HepG2 (cell line): Measurements from ENCODE around the gene TAL2. TPM values are rescaled to one million over a fixed set of nuclear protein-coding genes. Genes with fewer than 3 reads are reported as not detected.

Experiments used
- ATAC-seq: fragments of 200-7000 bp; cut with Tn5 transposase; 3 replicates; pipeline ENCODE4 v1.9.1; 2020; ENCODE audit warnings: mild to moderate bottlenecking, moderate library complexity
- BruUV-seq: library from RNA; stranded (reverse); fragments of 400-500 nt; replicated peaks from 2 replicates; lab custom pipeline; 2021; lab: Mats Ljungman, UMichigan
- CTCF ChIA-PET: fragments of 300-600 bp; formaldehyde crosslinking; extraction: SDS; loops from one replicate; lab custom pipeline; 2021; ENCODE audit warnings: low total read pairs, inconsistent platforms, low intra/inter-chr PET ratio; lab: Yijun Ruan, JAX
- POLR2A ChIA-PET: fragments of 350-600 bp; sonication (Branson Sonifier 250); formaldehyde crosslinking; loops from one replicate; lab custom pipeline; 2020; ENCODE audit warnings: antibody characterized with exemption, inconsistent platforms; lab: Yijun Ruan, JAX
- DNase-seq: peaks from one replicate; pipeline ENCODE4 v3.0.0-alpha.2; 2015; ENCODE audit warnings: low spot score
- FAIRE-seq: peaks from 3 replicates; lab custom pipeline; 2011; peaks lifted over from hg19 to GRCh38; lab: Jason Lieb, UNC
- H2AFZ ChIP-seq: one replicate; pipeline ENCODE4 v1.6.1; 2011; ENCODE audit warnings: low read length, inconsistent platforms
- H3K27ac ChIP-seq: fragments of 300-600 bp; 3 replicates; pipeline ENCODE4 v1.8.0; 2011; ENCODE audit warnings: mixed run types, mild to moderate bottlenecking, mixed read lengths, low read length, inconsistent platforms; ENCODE audit not compliant: insufficient read depth; ENCODE audit errors: extremely low read length
- H3K27me3 ChIP-seq, 2 experiments: fragments of 200-600 bp in 1 of 2; 2 replicates in 1 of 2; 3 replicates in 1 of 2; pipeline versions ENCODE4 v1.6.0 to v1.8.0; 2011; ENCODE audit warnings: low read length in 2 of 2, mild to moderate bottlenecking in 2 of 2, moderate library complexity in 2 of 2, inconsistent platforms in 1 of 2; ENCODE audit not compliant: insufficient read depth in 2 of 2, control insufficient read depth in 1 of 2
- H3K36me3 ChIP-seq, 2 experiments: fragments of 200-600 bp in 1 of 2; replicated peaks in 1 of 2; 2 replicates in 1 of 2; 3 replicates in 1 of 2; pipeline versions ENCODE4 v1.5.1 to v1.8.0; 2011; ENCODE audit warnings: low read length in 2 of 2, inconsistent platforms in 1 of 2; ENCODE audit not compliant: insufficient read depth in 2 of 2, control insufficient read depth in 1 of 2
- H3K4me1 ChIP-seq: 2 replicates; pipeline ENCODE4 v1.5.1; 2012; ENCODE audit warnings: low read length, inconsistent platforms; ENCODE audit not compliant: insufficient read depth
- H3K4me2 ChIP-seq: 2 replicates; pipeline ENCODE4 v1.6.0; 2011; ENCODE audit warnings: low read depth, low read length, inconsistent platforms
- H3K4me3 ChIP-seq, 3 experiments: fragments of 200-600 bp in 1 of 3; sonication (generic), shearing (Covaris generic) in 1 of 3; replicated peaks in 1 of 3; 2 replicates each; pipeline ENCODE4 v1.5.1; 2011 to 2016; ENCODE audit warnings: low read length in 3 of 3, inconsistent platforms in 2 of 3, low read depth in 2 of 3, mild to moderate bottlenecking in 2 of 3, control low read depth in 1 of 3, mixed read lengths in 1 of 3; ENCODE audit not compliant: insufficient read depth in 1 of 3
- H3K79me2 ChIP-seq: one replicate; pipeline ENCODE4 v1.6.1; 2011; ENCODE audit warnings: low read length, inconsistent platforms; ENCODE audit not compliant: insufficient read depth
- H3K9ac ChIP-seq: 2 replicates; pipeline ENCODE4 v1.6.0; 2011; ENCODE audit warnings: mild to moderate bottlenecking, low read depth, low read length, inconsistent platforms; ENCODE audit not compliant: insufficient read depth
- H3K9me3 ChIP-seq: 2 replicates; pipeline ENCODE4 v1.5.1; 2012; ENCODE audit warnings: mild to moderate bottlenecking, low read length
- H4K20me1 ChIP-seq: 2 replicates; pipeline ENCODE4 v1.6.0; 2011; ENCODE audit warnings: inconsistent platforms, mild to moderate bottlenecking, low read length, moderate library complexity; ENCODE audit not compliant: insufficient read depth
- FOXC1 ChIP-seq: sonication (generic); formaldehyde crosslinking; IDR thresholded peaks from 2 replicates; pipeline ENCODE4 v1.8.0; 2022; ENCODE audit warnings: mild to moderate bottlenecking, missing genetic modification reagents, borderline replicate concordance
- MAFG ChIP-seq: sonication (generic); formaldehyde crosslinking; IDR thresholded peaks from 2 replicates; pipeline ENCODE4 v1.5.1; 2020; ENCODE audit warnings: mild to moderate bottlenecking, missing genetic modification reagents
- SNAPC4 ChIP-seq: sonication (generic); formaldehyde crosslinking; IDR thresholded peaks from 2 replicates; pipeline ENCODE4 v1.4.0; 2020; ENCODE audit warnings: mild to moderate bottlenecking, missing genetic modification reagents
- TMF1 ChIP-seq: sonication (generic); formaldehyde crosslinking; IDR thresholded peaks from 2 replicates; pipeline ENCODE4 v1.8.1; 2022; ENCODE audit warnings: low read depth, missing genetic modification reagents
- TRIM24 ChIP-seq: sonication (generic); formaldehyde crosslinking; IDR thresholded peaks from 2 replicates; pipeline ENCODE4 v1.8.0; 2022; ENCODE audit warnings: mild to moderate bottlenecking, missing genetic modification reagents
- ZBTB7B ChIP-seq: sonication (generic); formaldehyde crosslinking; IDR thresholded peaks from 2 replicates; pipeline ENCODE4 v1.4.0; 2020; ENCODE audit warnings: missing genetic modification reagents
- ZNF234 ChIP-seq: sonication (generic); formaldehyde crosslinking; conservative IDR thresholded peaks from 2 replicates; pipeline ENCODE4 v1.5.1; 2020; ENCODE audit warnings: mild to moderate bottlenecking, missing genetic modification reagents
- ZNF747 ChIP-seq: sonication (generic); formaldehyde crosslinking; IDR thresholded peaks from 2 replicates; pipeline ENCODE4 v1.8.1; 2023; ENCODE audit warnings: missing genetic modification reagents, mild to moderate bottlenecking, borderline replicate concordance
- WGBS: methylation state at CpG from one replicate; pipeline ENCODE4 v1.1.6; 2017; ENCODE audit warnings: low lambda C conversion rate; 5-methylcytosine and 5-hydroxymethylcytosine counted together
- in situ Hi-C: cut with HindIII; loops from 2 replicates; pipeline ENCODE4 v1.10.0; 2017; ENCODE audit warnings: low pct_unique_long_range_greater_than_20kb; ENCODE audit not compliant: extremely low pct_ligation_motif_present
- intact Hi-C: fragments of 100-400 bp; cut with micrococcal nuclease; formaldehyde crosslinking; loops from one replicate; pipeline ENCODE4 v1.10.0; 2022; ENCODE audit not compliant: unreplicated experiment
- polyA plus RNA-seq, 8 experiments: library from polyadenylated mRNA; depleted of rRNA in 3 of 8; stranded (reverse) in 7 of 8; unstranded in 1 of 8; fragments of >200 nt; fragmentation: Illumina TruSeq in 4 of 8; extraction: Trizol in 4 of 8; gene quantifications; 2 replicates each; pipeline versions ENCODE4 v1.2.1 to v1.2.3, GENCODE V29; 2011 to 2016; ENCODE audit warnings: low read depth in 4 of 8, missing spikeins in 1 of 8, mixed read lengths in 1 of 8; ENCODE audit not compliant: insufficient read depth in 1 of 8
- total RNA-seq, 5 experiments: library from RNA; depleted of rRNA; stranded (reverse); fragments of >200 nt; fragmentation: Illumina TruSeq; extraction: Trizol; gene quantifications; 2 replicates each; pipeline ENCODE4 v1.2.3, GENCODE V29; 2016; ENCODE audit warnings: low read depth in 1 of 5
- TF ChIP-seq, protein P1 (sequence below): sonication (generic); formaldehyde crosslinking; IDR thresholded peaks from 2 replicates; pipeline ENCODE4 v1.4.0; 2020; ENCODE audit warnings: missing genetic modification reagents
- TF ChIP-seq, protein P2 (sequence below): sonication (generic); formaldehyde crosslinking; IDR thresholded peaks from 2 replicates; pipeline ENCODE4 v1.5.0; 2020; ENCODE audit warnings: missing genetic modification reagents
- TF ChIP-seq, protein P3 (sequence below): sonication (generic); formaldehyde crosslinking; IDR thresholded peaks from 2 replicates; pipeline ENCODE4 v1.5.1; 2020; ENCODE audit warnings: missing genetic modification reagents, mild to moderate bottlenecking, borderline replicate concordance
- TF ChIP-seq, protein P4 (sequence below): sonication (generic); formaldehyde crosslinking; IDR thresholded peaks from 2 replicates; pipeline ENCODE4 v1.4.0; 2020; ENCODE audit warnings: missing genetic modification reagents

Gene TAL2
- total and polyA plus RNA-seq, 2 of the 13 experiments (the other 11 are each of a cell fraction or from before 2014, with no cell fraction given): 0.22 TPM; not detected in 1

- ChIA-PET CTCF (no interaction called here), POLR2A (no interaction called here)
- Histone ChIP-seq H2AFZ (no peak overlapping the region), H3K79me2 (no peaks in the 10 kb centered on the region), H3K27me3 (no peaks in the 10 kb centered on the region), H3K27ac (no peak overlapping the region), H3K4me3 (no peak overlapping the region), H3K4me1 (no peaks in the 10 kb centered on the region), H4K20me1 (no peaks in the 10 kb centered on the region), H3K4me2 (no peak overlapping the region), H3K9me3 (no peaks in the 10 kb centered on the region), H3K36me3 (no peaks in the 10 kb centered on the region), H3K9ac (no peak overlapping the region)
- ATAC-seq: no peak
- no peak for FAIRE-seq
- no peak for DNase-seq
- BruUV-seq: no TSS peak
- in situ Hi-C loops (no loop called here), intact Hi-C loops (loop anchor here (5.0 kb wide), 1 partner anchor 44 kb away; no protein-coding TSS in a partner anchor)
- 100% methylated on average over 1 of the region's 1 CpG for WGBS
- TF ChIP-seq TRIM24 (CRISPR knock-in tag) (no peak), ZNF234 (no peak), SNAPC4 (CRISPR knock-in tag) (no peak), FOXC1 (CRISPR knock-in tag) (no peak), TMF1 (CRISPR knock-in tag) (no peak), MAFG (no peak), ZBTB7B (CRISPR knock-in tag) (no peak), ZNF747 (CRISPR knock-in tag) (no peak)
- TF ChIP-seq, protein P1, sequence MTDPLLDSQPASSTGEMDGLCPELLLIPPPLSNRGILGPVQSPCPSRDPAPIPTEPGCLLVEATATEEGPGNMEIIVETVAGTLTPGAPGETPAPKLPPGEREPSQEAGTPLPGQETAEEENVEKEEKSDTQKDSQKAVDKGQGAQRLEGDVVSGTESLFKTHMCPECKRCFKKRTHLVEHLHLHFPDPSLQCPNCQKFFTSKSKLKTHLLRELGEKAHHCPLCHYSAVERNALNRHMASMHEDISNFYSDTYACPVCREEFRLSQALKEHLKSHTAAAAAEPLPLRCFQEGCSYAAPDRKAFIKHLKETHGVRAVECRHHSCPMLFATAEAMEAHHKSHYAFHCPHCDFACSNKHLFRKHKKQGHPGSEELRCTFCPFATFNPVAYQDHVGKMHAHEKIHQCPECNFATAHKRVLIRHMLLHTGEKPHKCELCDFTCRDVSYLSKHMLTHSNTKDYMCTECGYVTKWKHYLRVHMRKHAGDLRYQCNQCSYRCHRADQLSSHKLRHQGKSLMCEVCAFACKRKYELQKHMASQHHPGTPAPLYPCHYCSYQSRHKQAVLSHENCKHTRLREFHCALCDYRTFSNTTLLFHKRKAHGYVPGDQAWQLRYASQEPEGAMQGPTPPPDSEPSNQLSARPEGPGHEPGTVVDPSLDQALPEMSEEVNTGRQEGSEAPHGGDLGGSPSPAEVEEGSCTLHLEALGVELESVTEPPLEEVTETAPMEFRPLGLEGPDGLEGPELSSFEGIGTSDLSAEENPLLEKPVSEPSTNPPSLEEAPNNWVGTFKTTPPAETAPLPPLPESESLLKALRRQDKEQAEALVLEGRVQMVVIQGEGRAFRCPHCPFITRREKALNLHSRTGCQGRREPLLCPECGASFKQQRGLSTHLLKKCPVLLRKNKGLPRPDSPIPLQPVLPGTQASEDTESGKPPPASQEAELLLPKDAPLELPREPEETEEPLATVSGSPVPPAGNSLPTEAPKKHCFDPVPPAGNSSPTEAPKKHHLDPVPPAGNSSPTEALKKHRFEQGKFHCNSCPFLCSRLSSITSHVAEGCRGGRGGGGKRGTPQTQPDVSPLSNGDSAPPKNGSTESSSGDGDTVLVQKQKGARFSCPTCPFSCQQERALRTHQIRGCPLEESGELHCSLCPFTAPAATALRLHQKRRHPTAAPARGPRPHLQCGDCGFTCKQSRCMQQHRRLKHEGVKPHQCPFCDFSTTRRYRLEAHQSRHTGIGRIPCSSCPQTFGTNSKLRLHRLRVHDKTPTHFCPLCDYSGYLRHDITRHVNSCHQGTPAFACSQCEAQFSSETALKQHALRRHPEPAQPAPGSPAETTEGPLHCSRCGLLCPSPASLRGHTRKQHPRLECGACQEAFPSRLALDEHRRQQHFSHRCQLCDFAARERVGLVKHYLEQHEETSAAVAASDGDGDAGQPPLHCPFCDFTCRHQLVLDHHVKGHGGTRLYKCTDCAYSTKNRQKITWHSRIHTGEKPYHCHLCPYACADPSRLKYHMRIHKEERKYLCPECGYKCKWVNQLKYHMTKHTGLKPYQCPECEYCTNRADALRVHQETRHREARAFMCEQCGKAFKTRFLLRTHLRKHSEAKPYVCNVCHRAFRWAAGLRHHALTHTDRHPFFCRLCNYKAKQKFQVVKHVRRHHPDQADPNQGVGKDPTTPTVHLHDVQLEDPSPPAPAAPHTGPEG (CRISPR knock-in tag): no peak
- TF ChIP-seq, protein P2, sequence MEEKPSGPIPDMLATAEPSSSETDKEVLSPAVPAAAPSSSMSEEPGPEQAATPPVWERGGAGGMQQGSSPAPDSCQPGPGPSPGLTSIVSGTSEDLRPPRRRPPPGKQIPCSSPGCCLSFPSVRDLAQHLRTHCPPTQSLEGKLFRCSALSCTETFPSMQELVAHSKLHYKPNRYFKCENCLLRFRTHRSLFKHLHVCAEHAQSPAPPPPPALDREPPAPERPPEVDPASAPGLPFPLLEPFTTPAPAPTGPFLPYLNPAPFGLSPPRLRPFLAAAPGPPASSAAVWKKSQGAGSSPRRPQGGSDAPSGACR: no peak
- TF ChIP-seq, protein P3, sequence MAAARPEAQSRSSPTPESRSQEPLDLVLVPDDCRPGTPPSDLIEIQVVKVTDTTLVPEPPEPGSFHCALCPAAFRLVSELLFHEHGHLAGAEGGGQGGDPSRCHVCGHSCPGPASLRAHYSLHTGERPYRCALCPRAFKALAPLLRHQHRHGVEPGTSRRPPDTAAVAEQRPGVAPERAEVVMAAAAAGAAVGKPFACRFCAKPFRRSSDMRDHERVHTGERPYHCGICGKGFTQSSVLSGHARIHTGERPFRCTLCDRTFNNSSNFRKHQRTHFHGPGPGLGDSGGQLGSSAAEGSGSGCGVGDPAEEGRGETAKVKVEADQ: no peak
- TF ChIP-seq, protein P4, sequence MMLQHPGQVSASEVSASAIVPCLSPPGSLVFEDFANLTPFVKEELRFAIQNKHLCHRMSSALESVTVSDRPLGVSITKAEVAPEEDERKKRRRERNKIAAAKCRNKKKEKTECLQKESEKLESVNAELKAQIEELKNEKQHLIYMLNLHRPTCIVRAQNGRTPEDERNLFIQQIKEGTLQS (CRISPR knock-in tag): no peak
Observed at GRCh38 chr9:105632807-105633206, 29.4 kb upstream of the TAL2 start.
